HG02840 (cell line): ENCODE measurements around the gene EFNA4.
"Not testable (repeated sequence)": the region's sequence is repeated elsewhere in the genome, so short reads cannot be mapped to it uniquely, and the experiment has no call there.

Source experiments
- ATAC-seq: cut with Tn5 transposase; IDR thresholded peaks from one replicate; pipeline ENCODE4 v1.9.1; 2021; ENCODE audit warnings: mild to moderate bottlenecking, moderate library complexity, moderate number of reproducible peaks; ENCODE audit not compliant: unreplicated experiment, low FRiP score

Gene EFNA4

DNA sequence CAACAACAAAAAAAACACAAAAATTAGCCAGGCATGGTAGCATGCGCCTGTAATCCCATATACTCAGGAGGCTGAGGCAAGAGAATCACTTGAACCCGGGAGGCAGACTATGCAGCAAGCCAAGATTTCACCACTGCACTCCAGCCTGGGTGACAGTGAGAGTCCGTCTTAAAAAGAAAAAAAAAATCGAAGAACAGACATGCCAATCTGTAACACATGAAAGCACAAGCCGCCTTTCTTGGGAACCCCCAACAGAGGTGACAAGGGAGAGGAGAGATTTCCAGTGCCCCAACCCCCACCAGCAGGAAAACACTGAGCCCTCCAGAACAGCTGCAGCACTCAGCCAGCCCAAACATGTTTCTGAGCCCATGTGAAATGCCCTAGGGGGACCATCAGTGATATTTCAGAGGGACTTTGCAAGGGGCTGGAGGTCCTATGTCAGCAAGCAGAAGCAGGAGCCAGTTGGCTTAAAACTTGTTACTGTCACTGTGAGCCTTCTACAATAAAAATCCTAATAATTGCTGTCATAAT lies 50.0 kb downstream of the EFNA4 start:
- ATAC-seq, result no peak

DNA sequence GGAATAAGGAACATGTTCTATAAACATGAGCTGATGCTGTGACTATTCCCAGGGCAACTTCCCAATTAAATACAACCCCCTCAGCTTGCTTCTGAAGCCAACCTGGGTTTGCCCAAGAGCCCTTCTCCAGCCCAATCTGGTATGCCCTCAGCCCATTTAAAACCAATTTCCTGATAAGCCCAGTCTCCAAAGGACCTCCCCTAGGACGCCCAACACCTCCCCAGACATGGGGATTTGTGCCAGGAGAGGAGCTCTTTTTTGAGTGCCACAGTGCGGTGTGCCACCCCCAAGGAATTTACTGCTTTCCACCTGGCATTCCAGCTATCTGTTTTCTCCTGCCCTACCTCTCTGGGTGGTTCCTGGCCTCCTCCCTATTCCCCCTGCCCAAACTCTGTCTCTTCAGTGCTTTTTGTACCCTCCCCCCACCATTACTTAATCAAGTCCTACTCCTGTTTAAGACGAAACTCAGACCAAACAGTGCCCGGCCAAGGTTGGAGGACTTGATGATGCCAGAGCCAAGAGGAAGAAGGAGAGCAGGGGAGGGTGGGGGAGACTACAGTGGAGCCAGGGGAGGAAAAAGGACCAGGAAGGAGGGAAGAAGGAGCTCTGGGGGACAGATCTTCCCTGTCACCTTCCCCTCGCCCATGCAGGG lies 52.7 kb downstream of the EFNA4 start:
- no peak for ATAC-seq

DNA sequence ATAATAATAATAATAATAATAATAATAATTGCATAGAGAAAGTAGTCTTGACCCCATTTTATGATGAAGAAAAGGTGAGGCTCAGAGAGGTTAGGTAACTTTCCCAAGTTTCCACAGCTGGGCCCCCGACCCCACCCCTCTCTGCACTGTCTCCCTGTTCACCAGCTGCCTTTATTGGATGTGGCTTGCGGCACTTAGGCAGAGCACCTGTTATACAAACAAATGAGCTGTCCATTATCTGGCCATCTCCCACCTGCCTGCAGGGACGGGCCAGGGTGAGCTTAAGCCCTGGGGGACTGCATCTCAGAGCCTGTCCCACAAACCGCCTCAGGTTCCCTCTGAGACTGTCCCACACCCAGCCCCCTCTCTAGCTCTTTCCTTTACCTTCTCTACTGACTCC lies 54.1 kb downstream of the EFNA4 start:
- ATAC-seq, result no peak

DNA sequence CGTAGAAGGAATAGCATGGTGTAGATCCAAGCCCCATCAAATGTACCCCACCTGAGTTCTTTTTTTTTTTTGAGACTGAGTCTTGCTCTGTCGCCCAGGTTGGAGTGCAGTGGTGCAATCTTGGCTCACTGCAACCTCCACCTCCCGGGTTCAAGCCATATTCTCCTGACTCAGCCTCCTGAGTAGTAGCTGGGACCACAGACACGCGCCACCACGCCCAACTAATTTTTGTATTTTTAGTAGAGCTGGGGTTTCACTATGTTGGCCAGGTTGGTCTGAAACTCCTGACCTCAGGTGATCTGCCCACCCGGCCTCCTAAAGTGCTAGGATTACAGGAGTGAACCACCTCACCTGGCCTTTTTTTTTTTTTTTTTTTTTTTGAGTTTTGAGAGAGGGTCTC lies 54.5 kb downstream of the EFNA4 start:
- not testable (repeated sequence) for ATAC-seq
